Stimulated activated CD8-positive, alpha-beta memory T cell treated with anti-CD3 and anti-CD28 coated beads, Interleukin-2, amount 100 ng/mL, for 48 hours (primary cell): ENCODE results near the gene VWA3B.

ENCODE experiments used
- DNase-seq, 2 donors: peaks; one replicate each; pipeline ENCODE4 v3.0.0-alpha.2; 2020; ENCODE audit warnings: low read depth in 2 of 2

The VWA3B gene

GRCh38 chr2:98335271-98335670, 248.3 kb downstream of the VWA3B start:
- DNase-seq: no peak

GRCh38 chr2:98341241-98341640, 254.3 kb downstream of the VWA3B start:
- no peak for DNase-seq

- no peak for DNase-seq
Observed at GRCh38 chr2:98343285-98343684, 256.3 kb downstream of the VWA3B start.

GRCh38 chr2:98346311-98347236, 259.6 kb downstream of the VWA3B start, which contains the start of gene CNGA3:
Gene CNGA3, plus strand, starts transcription at chr2:98346456. Its CDS starts 23,520 bp downstream, at chr2:98369976.
- DNase-seq: no peak

GRCh38 chr2:98347298-98348065, 260.5 kb downstream of the VWA3B start:
- no peak for DNase-seq

GRCh38 chr2:98348066-98348561, 261.1 kb downstream of the VWA3B start:
- DNase-seq: no peak

GRCh38 chr2:98350411-98350810, 263.4 kb downstream of the VWA3B start:
- DNase-seq: no peak

- DNase-seq: no peak
Observed at GRCh38 chr2:98355881-98356280, 268.9 kb downstream of the VWA3B start.

- no peak for DNase-seq
Observed at GRCh38 chr2:98356729-98357128, 269.8 kb downstream of the VWA3B start.

- DNase-seq: no peak
Observed at GRCh38 chr2:98357849-98358248, 270.9 kb downstream of the VWA3B start.

- DNase-seq: no peak
Observed at GRCh38 chr2:98359986-98360385, 273.0 kb downstream of the VWA3B start.
